Central memory CD4-positive, alpha-beta T cell (primary cell): Measurements from ENCODE around the gene ZBTB6.
"Not testable (repeated sequence)": the region's sequence is repeated elsewhere in the genome, so short reads cannot be mapped to it uniquely, and the experiment has no call there.

Source experiments
- DNase-seq: peaks from one replicate; pipeline ENCODE4 v3.0.0; 2022

ZBTB6 gene

DNA sequence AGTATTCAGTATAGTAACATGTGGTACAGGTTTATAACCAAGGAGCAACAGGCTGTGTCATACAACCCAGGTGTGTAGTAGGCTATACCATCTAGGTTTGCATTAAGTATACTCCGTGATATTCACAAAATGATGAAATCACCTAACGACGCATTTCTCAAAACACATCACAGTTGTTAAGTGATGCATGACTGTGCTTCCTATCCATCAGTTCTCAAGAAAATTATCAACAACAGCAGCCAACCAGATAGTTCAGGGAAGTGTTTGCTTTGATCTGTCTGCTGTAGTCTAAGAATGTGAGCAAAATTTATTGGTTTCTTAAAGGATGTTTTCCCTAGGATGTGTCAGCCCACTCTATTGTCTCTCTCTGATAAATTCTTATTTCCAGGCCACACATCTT lies 10.8 kb upstream of the ZBTB6 start:
- DNase-seq = no peak

DNA sequence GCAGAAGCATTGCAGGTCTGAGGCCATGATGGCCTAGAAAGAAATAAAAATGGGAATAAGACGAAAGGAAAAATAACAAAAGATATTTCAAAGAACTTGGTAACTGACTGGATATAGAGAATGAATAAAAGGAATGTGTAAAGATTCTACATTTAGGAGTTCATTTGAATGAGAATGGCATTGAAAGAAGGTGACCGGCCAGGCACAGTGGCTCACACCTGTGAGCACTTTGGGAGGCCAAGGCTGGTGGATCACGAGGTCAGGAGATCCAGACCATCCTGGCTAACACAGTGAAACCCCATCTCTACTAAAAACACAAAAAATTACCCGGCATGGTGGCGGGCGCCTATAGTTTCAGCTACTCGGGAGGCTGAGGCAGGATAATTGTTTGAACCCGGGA lies 9.6 kb upstream of the ZBTB6 start:
- no peak for DNase-seq

DNA sequence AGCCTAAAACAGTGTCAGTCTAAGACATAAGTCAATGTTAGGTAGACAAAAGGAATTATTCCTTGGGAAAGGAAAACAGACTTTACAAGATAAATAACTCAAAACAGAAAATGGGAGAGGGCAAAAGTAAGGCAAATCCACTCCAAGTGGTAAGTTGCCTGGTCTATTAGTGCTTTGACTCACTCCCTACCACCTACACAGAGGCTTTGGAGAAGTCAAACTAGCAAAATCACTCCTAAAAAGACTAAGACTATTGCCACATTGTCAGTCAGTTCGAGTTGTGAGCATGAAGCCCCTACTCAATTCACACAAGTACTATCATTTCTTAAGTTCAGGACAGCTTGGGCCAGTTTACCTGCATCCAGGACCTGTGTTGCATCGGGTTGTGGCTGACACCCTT lies 5.2 kb upstream of the ZBTB6 start:
- no peak for DNase-seq

DNA sequence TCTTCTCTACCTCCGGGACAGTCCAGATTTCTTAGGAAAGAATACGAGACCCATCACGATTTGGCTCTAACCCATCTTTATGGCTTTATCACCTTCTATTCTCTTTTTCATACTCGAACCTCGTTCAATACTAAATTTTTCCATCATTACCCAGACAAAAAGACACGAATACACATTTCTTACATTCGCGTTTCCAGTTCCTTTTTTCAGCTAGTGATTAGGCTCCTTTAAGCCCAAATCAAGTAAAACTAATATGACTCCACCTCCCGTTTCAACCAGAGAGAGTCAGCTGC lies 506 bp downstream of the ZBTB6 start:
- DNase-seq = no peak

DNA sequence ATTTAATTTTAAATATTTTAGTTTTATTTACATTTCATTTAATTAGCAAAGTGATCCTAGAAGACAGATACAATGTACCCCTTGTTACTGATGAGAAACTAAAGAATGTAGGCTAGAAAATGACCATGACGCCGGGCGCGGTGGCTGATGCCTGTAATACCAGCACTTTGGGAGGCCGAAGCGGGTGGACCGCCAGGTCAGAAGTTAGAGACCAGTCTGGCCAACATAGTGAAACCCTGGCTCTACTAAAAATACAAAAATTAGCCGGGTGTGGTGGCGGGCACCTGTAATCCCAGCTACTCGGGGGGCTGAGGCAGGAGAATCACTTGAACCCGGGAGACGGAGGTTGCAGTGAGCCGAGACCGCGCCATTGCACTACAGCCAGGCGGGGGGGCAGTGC lies 7.0 kb downstream of the ZBTB6 start:
- DNase-seq = not testable (repeated sequence)

DNA sequence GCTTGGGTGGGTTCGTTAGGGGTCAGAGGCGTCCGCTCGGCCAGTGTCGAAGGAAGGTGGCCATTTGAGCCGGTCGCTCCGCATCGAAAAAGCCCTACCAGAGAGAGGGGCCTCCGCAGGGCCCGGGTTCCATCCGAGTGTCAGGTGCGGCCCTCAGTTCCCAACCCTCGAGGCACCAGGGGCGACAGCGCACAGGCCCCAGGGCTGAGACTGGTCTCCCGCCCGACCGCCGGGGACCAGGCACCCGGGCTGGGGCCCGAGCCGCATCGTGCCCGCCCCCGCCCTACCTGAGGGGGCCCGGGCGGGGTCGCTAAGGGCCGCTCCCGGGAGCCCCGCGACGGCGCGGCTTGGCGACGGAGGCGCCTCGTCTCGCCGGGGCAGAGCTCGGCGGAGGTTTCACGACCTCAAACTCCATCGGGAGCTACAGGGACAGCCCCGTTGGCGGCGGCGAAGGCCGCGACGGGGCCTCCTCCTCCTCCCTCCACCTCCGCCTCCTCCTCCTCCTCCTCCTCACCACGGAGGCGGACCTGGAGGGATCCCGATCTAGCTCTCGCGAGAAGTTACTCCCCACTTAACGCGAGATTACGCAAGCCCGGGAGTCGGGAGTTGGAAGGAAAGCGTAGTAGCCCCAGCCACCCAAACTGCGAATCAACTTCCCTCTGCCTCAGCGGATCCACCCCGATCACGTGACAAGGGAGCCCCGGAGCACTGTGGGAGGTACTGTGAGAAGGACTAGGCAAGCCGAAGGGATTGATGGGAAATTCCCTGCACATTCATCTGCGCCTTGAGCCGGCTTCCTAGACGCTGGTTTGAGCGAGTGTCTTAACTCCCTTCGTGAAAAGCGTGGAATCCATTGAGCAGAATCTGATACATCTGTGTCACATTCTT lies 8.1 kb downstream of the ZBTB6 start, which contains the start of gene RC3H2:
Gene RC3H2 (minus strand): TSS at position 537 of the 888 bp plus-strand sequence. CDS start 7,850 bp downstream, outside the sequence.
- peak; percentile 98 for DNase-seq

DNA sequence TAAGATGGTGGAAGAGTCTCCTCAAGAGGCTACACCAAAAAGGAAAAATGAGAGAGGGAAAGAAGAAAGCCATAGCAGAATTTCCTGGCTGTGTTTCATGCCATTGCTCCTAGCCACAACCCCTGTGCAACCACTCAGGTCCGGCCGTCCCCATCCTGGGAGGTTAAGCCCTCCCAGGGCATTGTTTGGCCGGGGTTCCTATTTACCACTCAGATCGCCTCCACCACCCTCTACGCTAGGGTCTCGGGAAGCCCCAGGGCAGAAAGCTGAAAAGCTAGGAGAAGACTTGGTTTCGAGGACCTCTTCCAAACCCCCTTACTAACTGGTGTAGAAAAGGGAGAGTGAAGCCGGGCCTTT lies 8.7 kb downstream of the ZBTB6 start:
- DNase-seq = peak; percentile 16

DNA sequence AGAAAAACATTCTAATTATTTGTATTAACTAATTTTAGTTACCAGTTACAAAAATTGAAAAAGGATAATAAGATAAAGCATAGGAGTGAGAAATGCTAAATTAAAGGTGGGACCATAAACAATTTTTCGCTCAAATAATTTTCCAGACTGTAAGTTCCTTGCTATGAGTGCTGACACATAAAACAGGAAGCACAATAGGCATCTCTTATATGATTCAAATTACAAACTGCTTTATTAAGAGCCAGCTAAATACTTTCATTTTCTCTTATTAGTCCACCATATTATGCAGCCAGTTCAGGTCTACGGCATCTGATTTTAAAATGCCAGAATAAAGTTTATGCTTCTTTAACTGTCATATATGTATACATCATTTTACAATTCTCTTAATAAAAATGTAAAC lies 12.3 kb downstream of the ZBTB6 start:
- peak; percentile 18 for DNase-seq

DNA sequence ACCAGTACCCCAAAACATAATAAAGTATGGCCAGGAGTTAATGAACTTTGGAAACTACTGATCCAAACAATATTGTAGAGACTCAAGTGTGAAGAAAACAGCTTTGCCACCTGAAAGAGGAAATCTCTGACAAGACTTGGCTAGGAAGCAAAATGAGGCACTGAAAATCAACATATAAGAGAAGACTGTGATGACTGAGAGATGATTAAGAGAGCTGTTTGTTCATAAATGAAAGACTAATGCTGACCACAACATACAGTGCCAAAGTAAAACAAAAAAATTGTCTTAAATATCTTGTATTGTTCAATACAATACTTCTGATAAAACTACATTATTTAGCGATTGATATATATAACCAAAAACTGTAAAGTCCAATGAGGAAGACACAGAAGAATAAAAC lies 15.2 kb downstream of the ZBTB6 start:
- no peak for DNase-seq

DNA sequence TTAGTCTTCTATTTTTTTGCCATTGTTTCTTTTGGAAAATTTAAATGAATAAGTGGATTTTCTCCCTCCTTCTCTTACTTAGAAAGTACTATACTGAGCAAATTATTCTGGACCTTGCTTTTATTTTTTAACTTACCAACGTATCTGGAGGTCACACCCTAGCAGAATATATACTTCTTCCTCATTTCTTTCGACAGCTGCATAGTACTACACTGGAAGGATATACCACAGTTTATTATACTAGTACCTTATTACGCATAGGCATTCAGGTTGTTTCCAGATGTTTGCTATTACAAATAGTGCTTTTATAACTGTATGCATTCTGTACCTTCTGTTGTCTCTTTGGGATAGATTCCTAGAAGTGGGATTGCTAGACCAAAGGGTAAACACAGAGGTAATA lies 24.6 kb downstream of the ZBTB6 start:
- no peak for DNase-seq

DNA sequence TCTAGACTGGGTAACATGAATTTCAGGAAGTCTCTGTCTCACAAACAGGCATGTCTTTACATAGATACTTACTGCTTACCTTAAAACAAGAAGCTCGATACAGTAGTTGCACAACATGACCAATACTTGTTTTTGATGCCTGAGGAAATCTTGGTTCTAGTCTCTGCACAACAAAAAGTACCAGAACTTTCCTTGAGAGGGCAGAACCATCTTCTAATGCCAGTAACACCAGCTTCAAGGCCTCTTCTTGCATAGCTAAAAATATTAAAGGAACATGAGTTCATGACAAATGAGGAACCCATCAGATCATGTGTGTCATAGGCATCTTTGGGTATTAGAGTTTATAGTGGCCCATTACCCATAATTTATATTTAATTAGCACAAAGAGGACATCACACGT lies 30.0 kb downstream of the ZBTB6 start:
- no peak for DNase-seq

DNA sequence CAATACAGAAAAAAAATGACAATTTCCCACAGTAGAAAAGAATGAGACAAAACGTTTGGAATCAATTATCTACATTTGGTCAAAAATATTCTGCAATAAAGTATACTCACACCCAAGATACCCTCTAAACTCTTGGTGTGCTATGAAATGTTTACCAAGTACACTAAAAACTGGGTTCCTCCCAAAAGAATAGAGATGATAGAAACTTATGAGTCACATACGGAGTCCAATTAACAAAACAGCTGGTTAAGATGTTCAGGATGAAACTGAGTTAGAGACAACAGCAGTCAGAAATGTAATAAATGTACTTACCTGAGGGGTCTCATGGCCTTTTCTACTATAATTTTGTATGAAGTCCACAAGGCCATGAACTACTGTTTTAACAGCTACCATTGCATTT lies 33.7 kb downstream of the ZBTB6 start:
- no peak for DNase-seq

DNA sequence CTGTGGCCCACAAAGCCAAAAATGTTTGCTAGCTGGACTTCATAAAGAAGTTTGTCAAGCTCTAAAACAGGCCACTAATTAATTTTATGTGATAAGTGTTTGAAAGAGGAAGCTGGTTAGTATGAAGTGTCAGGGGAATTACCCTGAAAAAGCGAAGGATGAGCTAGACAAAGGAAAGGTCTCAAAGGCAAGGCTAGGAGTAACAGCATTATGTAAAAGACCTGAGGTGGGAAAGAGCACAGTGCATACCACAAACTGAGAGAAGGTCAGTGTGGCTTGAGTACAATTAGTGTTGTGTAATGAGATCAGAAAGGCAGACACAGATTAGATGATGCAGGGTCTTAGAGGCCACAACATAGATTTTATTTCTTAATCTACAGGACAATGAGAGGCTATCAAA lies 37.6 kb downstream of the ZBTB6 start:
- no peak for DNase-seq

DNA sequence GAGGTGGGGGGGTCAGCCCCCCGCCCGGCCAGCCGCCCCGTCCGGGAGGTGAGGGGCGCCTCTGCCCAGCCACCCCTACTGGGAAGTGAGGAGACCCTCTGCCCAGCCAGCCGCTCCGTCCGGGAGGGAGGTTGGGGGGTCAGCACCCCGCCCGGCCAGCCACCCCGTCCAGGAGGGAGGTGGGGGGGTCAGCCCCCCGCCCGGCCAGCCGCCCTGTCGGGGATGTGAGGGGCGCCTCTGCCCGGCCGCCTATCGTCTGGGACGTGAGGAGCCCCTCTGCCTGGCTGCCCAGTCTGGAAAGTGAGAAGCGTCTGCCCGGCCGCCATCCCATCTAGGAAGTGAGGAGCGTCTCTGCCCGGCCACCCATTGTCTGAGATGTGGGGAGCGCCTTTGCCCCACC lies 45.8 kb downstream of the ZBTB6 start:
- not testable (repeated sequence) for DNase-seq

DNA sequence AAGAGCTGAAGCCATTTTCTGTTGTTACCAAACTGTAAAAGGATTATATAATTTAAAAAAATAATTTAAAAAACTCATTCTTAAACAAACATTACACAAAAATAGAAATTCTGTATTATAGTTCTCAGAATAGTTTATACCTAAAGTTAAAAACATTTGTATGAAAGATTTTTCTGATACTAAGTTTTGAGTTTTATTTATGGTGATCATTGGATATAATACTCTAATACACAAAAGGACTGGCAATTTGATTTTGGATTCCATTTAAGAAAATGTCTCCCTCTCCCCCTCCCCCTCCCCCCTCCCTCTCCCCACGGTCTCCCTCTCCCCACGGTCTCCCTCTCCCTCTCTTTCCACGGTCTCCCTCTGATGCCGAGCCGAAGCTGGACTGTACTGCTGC lies 47.0 kb downstream of the ZBTB6 start:
- DNase-seq = no peak

DNA sequence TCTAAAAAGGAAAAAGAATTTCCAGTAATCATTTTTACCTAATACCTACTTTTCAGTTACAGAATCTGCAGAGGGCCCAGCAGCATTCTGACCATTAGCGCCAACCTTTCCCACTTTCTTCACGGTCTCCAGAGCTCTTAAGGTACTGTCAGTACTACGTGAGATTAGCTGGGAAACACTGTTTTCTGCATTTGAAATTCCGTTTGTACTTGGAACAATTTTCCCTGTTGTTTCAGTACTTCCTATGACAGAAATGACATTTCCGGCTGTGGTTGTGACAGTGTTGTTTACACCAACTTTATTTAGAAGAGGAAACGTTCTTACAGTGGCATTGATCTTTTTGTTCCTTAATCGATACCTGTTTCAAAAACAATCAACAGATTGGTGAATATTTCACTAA lies 47.8 kb downstream of the ZBTB6 start:
- DNase-seq = no peak

DNA sequence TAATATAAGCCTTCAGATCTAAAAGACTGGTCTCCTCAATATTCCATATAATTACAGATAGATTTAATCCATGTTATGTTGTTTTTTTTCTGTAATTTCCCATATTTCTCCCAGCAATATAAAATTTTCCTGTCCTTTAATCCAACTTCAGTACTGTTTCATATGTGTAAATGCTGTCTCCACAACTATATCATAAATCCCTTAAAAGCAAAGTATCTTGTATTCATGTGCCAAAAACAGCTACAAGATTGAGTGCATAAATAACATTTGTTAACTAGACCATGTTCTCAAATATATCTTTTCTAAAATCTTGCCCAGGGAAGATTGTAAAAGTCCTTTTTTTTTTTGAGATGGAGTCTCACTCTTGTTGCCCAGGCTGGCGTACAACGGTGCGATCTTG lies 49.7 kb downstream of the ZBTB6 start:
- no peak for DNase-seq

DNA sequence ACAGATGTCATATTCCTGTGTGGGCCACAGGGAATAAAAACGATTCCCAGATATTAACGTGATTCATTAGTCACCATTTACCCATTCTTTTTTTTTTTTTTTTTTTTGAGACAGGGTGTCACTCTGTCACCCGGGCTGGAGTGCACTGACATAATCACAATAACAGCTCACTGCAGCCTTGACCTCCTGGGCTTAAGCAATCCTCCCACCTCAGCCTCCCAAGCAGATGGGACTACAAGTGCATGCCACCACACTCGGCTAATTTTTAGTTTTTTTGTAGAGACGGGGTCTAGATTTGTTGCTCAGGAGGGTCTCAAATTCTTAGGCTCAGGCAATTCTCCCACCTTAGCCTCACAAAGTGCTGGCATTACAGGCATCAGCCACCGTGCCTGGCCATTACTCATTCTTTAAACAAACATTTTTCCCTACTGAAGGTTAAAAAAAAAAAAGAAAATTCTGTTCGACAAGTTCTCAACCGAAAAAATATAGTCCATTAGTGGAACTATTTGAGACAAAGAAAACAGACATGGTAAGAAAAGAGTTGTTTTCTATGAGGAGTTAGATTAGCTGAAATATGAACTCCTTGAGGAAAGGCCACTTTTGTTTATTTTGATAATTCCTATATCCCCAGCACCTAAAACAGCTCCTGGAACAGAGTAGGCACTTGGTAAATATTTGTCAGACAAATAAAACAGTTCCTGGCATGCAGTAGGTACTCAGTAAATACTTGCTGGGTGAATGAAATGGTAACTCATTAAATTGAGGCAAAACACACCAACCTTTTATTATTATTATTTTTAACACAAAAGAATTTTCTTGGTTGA lies 52.6 kb downstream of the ZBTB6 start:
- no peak for DNase-seq
